Stimulated activated CD4-positive, alpha-beta T cell treated with anti-CD3 and anti-CD28 coated beads, Interleukin-2, amount 100 ng/mL, for 24 hours (primary cell): Measurements from ENCODE around the gene LAYN.

Experiments used
- DNase-seq, 2 donors: peaks; one replicate each; pipeline ENCODE4 v3.0.0-alpha.2; 2020

The LAYN gene

DNA sequence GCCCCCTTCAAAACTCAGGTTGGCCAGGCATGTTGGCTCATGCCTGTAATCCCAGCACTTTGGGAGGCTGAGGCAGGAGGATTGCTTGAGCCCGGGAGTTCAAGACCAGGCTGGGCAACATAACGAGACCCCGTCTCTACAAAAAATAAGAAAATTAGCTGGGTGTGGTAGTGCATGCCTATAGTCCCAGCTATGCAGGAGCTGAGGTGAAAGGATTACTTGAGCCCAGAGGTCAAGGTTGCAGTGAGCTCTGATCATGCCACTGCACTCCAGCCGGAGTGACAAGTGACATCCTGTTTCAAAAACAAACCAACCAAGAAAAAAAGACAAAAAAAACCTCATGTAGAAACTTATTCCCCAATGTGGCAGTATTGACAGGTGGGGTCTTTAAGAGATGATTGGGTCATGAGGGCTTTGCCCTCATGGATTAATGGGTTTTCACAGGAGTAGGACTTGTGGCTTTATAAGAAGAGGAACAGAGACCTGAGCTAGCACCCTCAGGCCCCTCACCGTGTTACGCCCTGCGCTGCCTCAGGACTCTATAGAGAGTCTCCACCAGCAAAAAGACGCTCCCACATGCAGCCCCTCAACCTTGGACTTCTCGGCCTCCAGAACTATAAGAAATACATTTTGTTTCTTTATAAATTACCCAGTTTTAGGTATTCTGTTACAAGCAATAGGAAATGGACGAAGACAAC is 22.3 kb downstream of the LAYN start:
- no peak for DNase-seq

DNA sequence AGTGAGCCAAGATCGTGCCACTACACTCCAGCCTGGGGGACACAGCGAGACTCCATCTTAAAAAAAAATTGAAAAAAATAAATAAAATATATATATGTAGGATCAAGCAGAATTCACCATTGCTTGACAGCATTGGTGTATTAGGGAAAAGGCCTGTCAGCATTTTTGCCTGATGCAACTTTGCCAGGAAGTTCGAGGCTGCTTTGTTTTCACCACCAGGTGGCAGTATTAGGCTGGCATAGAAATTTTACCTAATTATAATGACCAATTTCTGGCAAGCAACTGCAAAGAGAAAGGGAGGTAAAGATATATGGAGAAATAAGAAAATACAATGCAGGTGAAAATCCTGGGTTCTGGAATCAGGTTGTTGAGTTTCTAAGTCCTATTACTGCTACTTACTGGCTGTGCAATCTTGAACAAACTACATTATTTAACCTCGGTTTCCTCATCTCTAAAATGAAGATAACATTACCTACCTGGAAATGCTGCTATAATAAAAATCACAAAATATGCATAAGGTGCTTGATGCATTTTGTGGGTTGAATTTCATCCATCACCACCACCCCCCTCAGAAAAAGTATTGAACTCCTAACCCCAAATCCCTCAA is 24.7 kb downstream of the LAYN start:
- DNase-seq = peak; percentile 65 to 72

DNA sequence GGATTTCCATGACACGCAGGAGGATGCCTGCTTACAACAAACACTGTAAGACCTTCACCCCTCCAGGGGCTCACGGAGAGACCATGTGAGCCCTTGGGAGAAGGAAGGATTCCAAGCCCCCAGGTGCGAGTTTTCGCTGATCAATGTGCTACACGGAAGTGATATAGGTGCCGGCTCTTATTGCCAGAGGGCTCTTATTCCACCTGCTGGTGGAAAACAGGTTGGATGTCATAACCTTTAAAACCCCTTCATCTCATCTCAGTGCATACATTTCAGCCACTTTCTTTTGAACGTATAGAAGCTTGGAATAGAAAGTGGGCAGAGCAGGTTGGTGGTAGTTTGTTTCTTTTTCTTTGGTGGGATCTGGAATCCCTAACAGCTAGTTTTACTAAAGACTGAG is 25.8 kb downstream of the LAYN start:
- no peak for DNase-seq

DNA sequence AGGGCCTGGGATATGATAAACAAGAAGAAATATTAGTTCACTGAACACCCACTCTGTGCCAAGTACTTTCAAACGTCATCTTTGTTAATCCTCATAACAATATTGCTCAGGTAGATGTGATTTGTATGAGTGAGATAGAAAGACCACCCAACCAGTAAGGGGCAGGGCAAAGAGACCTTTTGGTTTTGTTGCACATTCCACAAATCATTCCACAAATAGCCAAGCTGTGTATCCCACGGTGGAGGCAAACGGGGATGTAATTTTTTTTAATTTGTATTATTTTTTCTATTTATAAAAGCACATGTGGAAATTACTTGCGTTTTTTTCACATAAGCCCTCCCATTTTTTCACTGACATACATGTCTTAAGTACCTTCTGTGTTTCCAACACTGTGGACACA is 29.0 kb downstream of the LAYN start:
- DNase-seq = no peak

DNA sequence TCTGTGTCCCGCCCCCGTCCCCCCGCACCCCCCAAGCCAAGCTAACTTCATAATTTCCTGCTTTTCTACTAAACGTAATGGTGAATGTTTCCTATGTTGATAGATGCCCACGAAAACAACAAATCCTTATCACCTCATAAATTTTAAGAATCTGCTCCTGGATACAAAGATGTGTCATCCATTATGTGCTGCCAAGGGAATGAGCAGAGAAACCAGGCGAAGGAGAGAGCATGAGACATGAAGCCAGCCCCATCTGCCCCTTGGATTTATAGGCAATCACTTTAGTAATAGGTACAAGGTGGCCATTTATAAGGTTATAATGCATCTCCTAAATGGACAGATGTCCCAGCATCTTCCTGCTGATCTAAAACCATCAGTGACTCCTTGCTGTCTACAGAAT is 30.3 kb downstream of the LAYN start:
- DNase-seq = no peak

DNA sequence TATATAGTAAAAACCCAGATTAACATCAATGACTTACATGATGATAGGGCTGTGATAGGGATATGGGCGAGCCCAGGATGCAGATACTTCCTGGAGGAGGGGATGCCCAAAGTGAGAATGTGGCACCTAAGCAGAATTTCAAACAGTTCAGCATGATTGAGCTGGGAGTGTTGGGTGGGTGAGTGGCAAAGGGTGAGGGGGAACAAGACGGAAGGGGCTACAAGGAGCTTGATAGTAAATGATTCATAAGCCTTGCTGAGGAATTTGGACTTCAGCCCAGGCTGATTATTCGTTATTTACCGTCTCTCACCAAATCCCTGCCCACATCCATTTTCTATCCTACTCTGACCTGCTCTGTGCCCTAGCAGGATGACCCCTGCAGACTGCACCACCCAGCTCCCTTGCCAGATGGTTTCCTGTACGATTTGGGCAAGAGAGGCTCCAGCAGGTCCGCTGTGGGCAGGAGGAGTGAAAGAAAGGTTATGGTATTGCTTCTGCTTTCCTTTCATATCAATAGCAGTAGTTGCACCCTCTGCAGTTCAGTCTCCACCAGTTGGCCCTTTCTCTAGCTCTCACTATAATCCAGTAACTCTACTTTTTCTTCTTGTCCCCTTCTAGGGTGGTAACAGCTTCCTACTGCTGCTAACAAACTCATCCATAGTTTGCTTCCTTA is 31.4 kb downstream of the LAYN start:
- DNase-seq = no peak

DNA sequence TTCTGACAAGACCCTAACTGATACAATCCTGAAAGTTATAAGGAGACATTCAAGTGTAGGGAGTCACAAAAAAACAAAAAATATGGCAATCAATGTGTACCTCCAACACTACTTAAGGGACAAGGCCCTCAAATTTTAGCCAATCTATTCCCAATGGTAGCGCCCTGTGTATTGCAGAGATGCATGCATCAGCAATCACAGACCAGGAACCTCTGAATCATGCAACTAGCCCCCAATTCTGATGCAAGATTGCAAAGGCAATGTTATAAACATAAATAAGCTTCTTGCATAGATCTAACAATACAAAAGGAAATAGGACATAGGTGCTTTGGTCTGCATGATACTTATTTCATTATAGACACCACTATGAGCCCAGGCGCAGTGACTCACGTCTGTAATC is 32.1 kb downstream of the LAYN start:
- DNase-seq = no peak

DNA sequence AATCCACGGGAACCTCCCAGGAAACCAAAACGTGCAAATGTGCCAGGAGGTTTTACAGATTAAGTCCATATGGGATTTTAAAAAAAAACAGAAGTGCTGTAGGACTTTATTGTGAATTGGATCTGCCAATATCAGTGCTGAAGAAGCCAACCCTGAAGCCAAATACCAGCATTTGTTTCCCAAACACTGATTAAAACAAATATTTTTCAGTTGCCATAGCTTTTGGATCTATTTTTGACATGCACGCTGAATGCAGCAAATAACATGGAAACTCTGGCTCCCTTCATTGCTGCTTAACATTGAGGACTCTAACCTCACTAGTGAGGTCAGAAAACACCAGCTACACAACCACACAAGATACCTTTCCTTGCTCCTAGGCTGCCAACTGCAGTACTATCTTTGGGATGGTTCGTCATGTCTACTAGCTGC is 33.3 kb downstream of the LAYN start:
- no peak for DNase-seq

DNA sequence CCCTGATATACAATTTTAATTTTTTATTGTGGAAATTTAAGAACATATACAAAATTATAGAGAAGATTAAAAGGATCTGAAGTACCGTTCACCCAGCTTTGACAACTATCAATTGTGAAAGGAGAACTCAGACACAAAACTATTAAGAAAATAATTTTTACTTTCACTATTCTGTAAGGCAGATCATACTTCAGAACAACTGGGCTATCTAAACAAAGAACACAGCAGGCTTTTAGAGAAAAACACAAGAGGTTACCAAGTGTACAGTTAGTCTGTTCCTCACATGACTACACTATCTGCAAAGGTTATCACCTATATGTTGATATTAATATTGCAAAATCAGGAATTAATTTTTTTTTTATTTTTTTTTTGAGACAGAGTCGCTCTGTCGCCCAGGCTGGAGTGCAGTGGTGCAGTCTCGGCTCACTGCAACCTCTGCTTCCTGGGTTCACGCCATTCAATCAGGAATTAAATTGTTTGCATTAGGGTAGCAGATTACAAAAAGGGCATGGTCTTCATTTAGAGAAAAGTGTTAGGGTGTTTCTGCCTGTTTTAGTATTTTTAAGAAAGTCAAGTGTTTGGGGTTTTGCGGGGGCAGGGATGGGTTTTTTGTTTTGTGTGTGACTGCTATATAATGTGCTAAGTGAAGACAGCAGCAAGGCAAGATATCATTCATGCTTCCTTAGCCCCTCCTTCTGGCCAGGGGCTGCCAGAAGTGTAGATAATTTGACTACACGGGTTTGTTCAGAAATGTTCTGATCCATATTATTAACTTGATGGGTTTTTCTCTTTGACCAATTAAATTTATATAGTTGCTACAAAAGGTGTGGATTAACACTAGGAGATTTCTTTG is 34.1 kb downstream of the LAYN start:
- DNase-seq = no peak

DNA sequence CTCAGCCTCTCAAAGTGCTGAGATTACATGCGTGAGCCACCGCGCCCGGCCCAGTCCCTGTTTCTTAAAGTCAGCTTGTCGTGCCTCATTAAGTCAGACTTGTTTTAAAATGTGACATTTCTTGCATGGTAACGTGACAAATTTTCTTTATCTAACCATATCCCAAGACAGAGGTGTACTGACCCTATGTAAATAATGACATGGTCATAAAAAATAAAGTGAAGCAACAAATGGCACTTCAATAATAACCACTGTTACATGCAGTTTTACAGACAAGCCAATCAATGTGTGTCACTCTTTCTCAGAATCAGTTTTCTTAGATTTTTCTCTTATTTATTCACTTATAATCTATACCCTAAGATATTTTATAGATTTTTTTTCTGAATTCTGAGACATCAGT is 35.2 kb downstream of the LAYN start:
- no peak for DNase-seq

DNA sequence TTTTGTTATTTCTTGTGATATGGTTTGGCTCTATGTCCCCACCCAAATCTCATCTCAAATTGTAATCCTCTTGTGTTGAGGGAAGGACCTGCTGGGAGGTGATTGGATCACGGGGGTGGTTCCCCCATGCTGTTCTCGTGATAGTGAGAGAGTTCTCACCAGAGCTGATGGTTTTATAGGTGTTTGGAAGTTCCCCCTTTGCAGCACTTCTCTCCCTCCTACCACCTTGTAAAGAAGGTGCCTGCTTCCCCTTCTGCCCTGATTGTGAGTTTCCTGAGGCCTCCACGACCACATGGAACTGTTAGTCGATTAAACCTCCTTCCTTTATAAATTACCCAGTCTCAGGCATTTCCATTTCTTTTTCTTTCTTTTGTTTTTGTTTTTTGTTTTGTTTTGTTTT is 37.3 kb downstream of the LAYN start:
- DNase-seq = no peak

DNA sequence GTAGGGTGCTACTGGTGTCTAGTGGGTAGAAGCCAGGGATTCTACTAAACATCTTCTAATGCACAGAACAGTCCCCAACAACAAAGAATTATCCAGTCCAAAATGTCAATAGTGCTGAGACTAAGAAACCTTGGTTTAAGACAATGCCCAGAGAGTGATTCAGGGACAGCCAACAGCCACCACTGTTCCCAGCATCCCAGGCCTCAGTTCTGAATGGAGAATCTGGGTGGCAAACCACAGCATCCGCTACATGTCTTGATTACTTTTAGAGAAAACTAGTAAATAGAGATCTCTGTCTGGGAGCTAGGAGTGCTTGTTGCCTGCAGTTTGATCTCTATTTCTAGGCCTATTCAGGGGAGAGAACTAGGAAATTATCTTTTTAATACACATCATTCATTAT is 40.8 kb downstream of the LAYN start:
- DNase-seq = no peak

DNA sequence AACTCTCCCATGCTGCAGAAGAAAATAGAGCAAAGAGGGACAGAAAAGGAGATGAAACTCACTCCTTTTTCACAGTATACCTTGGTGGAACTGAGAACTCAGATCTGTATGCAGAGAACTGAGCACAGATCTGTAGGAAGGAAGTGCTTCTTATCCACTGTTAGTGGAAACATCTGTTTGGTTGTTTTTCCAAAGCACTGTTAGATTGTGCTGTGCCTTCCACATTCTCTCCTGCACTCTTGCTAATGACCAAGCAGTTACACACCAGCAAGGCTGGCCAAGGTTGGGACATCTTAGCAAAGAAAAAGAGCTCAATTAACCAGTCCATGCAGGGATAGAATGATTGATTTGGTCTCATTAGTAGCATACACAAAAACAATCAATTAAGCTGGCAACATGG is 41.6 kb downstream of the LAYN start:
- no peak for DNase-seq

DNA sequence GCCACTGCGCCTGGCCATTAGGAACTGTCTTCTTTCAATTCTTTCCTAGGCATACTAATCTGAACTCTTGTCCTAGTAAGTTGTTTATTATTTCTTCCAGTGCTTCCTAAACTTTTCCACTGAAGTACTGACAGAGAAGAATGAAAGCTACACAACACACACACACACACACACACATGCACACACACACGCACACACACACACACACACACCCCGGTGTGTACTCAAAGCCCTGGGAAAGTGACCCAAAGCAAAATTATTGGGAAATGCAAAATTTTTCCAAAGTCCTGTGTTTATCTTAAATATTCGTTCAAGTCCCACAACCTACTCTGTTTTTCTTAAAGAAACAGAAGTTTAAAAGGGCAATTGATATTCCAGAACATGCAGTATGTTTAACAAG is 42.4 kb downstream of the LAYN start:
- no peak for DNase-seq

DNA sequence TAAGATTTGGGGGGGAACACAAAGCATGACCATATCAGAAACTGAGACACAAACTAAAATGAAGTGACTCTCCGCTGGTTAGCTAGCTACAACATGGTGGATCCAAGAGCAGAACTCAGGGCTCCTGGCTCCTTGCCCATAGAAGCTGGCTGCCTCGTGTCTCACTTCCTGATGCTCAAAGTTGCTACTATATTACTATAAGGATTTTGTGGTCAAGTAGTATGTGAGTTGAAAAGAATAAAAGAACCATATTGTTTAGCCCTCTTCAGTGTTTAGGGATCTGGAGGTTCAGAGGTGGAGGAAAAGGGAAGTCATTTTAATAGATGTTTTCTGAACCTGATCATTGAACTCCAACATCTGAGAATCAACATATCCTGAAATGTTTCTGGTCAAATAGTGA is 44.9 kb downstream of the LAYN start:
- DNase-seq = no peak

DNA sequence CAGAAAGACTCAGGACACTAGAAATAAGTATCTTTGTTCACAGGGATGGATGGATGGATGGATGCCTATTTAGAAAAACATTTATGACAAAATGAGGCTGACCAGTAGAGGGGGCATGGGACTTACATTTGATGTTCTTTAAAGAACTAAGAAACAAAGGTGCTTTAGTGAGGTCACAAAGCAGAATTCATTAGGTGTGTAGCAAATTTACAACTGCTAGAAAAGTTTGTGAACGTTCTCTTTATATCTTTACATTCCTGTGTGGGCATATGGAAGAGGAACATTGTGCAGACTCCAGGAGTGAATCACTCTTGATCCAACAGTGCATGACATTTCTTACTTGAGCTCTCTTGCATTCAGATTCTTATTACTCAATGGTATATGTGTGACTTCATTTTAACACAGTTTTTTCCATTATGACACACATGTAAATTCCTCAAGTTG is 45.9 kb downstream of the LAYN start:
- DNase-seq = peak; percentile 18 to 59

DNA sequence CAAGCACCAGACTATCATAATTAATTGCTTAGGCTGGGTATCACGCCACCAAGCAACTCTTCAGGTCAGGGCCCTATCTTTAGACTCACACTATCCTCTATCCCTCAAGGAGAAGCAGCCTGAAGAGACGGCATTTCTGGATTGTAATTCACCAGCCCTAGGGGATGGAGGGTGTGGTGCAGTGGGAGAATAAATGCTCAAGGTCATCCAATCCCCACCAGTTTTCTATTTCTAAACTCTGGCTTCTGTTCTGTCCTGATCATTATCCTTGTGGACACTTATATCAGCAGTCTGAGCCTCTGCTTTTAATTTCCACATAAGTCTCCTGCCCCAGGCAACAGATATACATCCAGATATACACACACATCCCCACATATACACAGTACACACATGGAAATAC is 48.6 kb downstream of the LAYN start:
- DNase-seq = no peak

DNA sequence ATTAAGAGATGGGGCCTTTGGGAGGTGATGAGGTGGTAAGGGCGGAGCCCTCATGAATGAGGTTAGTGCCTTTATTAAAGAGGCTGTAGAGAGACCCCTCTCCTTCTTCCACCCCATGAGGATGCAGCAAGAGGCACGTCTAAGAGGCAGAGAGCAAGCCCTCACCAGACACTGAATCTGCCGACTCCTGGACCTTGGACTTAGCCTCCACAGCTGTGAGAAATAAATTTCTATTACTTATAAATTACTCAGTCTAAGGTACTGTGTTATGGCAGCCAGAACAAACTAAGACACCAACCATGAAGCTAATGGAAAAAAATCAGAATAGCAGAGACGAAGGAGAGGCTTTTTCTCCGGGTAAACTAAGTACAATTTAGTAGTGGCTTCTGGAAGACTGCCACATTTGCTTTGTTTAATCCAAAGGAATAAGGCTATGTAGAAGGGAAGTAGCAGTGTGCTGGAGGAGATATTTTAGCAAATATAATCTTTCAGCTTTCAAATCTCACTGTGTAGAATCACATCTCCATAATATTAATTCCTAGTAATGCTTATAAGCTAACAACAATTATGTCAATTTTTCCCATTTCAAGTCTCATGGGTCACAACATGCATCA is 49.5 kb downstream of the LAYN start:
- DNase-seq = no peak

DNA sequence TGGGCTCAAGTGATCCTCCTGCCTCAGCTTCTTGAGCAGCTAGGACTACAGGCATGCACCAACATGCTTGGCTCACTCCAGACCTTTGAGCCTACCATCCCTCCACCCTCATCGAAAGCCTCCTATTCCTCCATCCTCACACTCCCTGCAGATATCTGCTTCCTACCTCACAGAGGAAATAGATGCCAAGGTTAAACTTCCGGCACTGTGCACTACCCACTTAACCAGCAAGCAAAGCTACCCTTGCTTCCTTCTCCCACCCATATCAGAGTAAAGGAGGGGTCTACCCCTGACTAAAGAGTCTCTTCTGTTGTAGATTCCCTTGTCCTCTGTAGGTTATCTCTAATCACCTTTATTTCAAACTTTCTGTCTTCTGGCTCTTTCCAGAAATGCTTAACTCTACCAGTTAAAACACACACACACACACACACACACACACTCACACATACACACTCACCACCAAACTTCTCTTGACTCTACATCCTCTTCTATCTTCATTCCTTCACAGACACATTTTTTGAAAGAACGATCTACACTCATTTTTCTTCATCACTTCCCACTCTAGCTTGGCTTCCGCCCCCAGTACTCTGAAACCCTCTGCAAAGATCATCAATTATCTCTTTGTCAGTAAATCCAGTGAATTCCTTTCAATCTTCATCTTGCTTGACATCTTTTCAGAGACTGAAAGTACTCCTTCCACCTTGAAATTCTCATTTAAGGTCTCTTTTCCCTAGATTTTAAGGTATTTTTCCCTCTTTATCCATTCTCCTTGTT is 50.9 kb downstream of the LAYN start:
- no peak for DNase-seq

DNA sequence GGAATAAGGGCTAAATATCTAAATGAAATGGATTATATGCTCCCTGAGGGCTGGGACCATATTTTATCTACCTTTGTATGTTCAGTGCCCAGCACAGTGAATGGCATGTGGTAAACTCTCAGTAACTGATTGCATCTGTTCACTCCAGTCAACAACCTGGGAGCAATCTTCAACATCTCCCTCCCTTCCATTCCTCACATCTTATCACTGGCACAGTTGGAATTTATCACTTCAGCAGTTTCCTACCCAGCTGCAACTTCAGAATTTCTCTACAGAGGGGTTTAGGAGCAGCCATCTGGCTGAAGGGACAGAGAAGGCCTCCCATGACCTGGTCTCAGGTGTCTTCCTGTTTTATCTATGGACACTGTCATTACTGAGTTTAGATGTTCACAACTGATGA is 52.0 kb downstream of the LAYN start:
- DNase-seq = no peak

DNA sequence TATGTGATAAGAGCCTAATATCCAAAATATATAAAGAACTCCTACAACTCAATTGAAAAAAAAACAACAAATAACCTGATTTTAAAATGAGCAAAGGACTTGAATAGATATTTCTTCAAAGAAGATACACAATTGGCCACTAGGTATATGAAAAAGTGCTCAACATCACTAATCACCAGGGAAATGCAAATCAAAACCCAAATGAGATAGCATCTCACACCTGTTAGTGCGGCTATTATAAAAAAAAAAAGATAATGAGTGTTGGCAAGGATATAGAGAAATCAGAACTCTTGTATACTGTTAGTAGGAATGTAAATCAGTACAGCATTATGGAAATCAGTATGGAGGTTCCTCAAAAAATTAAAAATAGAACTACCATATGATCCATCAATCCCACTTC is 55.8 kb downstream of the LAYN start:
- no peak for DNase-seq

DNA sequence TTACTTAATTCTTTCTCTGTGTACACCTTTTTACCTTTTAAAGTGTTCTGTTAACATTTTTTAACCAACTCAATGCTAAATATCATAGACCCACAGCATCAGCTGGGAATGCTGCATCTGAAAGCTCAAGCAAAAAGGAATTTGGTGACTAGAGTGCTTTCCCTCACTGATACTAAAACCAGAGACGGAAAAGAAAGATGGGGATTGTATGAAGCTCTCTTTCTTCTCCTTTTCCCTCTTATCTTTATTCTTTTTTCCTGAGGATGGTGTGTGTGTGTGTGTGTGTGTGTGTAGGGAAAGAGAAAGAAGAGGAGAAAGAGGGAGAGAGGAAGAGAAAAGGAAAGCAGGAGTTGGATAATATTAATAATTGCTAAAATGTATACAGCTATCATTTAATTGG is 57.6 kb downstream of the LAYN start:
- DNase-seq = no peak
